Neural progenitor cell (in vitro differentiated cells): ENCODE data around the gene STON2. TPM values are rescaled to one million over a fixed set of nuclear protein-coding genes. Genes with fewer than 3 reads are reported as not detected.

Experiments used
- DNase-seq: peaks from one replicate; pipeline ENCODE4 v3.0.0-alpha.2; 2016; ENCODE audit warnings: low spot score
- H2AFZ ChIP-seq: fragments of 200-600 bp; sonication (generic); replicated peaks from 2 replicates; pipeline ENCODE4 v1.6.1; 2016; ENCODE audit warnings: antibody characterized with exemption
- H3F3A ChIP-seq: fragments of 200-600 bp; sonication (generic); 2 replicates; pipeline ENCODE4 v1.6.1; 2016; ENCODE audit warnings: antibody characterized with exemption, low read depth
- H3K27ac ChIP-seq: fragments of 200-600 bp; sonication (generic); 2 replicates; pipeline ENCODE4 v1.5.1; 2016; ENCODE audit warnings: mild to moderate bottlenecking
- H3K27me3 ChIP-seq: fragments of 200-600 bp; sonication (generic); 2 replicates; pipeline ENCODE4 v1.6.1; 2016; ENCODE audit warnings: mild to moderate bottlenecking, moderate library complexity
- H3K36me3 ChIP-seq: fragments of 200-600 bp; sonication (generic); 2 replicates; pipeline ENCODE4 v1.5.1; 2016
- H3K4me1 ChIP-seq: fragments of 200-600 bp; sonication (generic); 2 replicates; pipeline ENCODE4 v1.6.1; 2016; ENCODE audit warnings: mixed run types
- H3K4me2 ChIP-seq: fragments of 200-600 bp; sonication (generic); 2 replicates; pipeline ENCODE4 v1.6.1; 2016
- H3K4me3 ChIP-seq: fragments of 200-600 bp; sonication (generic); 2 replicates; pipeline ENCODE4 v1.5.1; 2016
- H3K79me2 ChIP-seq: fragments of 200-600 bp; sonication (generic); 2 replicates; pipeline ENCODE4 v1.6.1; 2016; ENCODE audit warnings: low read depth
- H3K9ac ChIP-seq: fragments of 200-600 bp; sonication (generic); 2 replicates; pipeline ENCODE4 v1.6.1; 2016
- H3K9me3 ChIP-seq: fragments of 200-600 bp; sonication (generic); 2 replicates; pipeline ENCODE4 v1.5.1; 2016; ENCODE audit warnings: low read depth
- H4K20me1 ChIP-seq: fragments of 200-600 bp; sonication (generic); 2 replicates; pipeline ENCODE4 v1.6.1; 2016; ENCODE audit warnings: low read depth
- H3K27ac Mint-ChIP-seq: 3 replicates; pipeline ENCODE4 v1.8.0; 2021; ENCODE audit warnings: mixed read lengths
- H3K27me3 Mint-ChIP-seq: 2 replicates; pipeline ENCODE4 v1.8.0; 2022; ENCODE audit warnings: low read depth, mild to moderate bottlenecking, inconsistent platforms, moderate library complexity, mixed read lengths; ENCODE audit not compliant: insufficient read depth
- H3K36me3 Mint-ChIP-seq: 3 replicates; pipeline ENCODE4 v1.8.0; 2021; ENCODE audit warnings: mixed read lengths
- H3K4me1 Mint-ChIP-seq: 3 replicates; pipeline ENCODE4 v1.8.0; 2021; ENCODE audit warnings: mixed read lengths
- H3K4me3 Mint-ChIP-seq: 3 replicates; pipeline ENCODE4 v1.8.0; 2021; ENCODE audit warnings: mild to moderate bottlenecking, moderate library complexity, mixed read lengths
- H3K9me3 Mint-ChIP-seq: 3 replicates; pipeline ENCODE4 v1.8.0; 2020; ENCODE audit warnings: mixed read lengths
- CTCF ChIP-seq: fragments of 200-600 bp; sonication (generic); IDR thresholded peaks from 2 replicates; pipeline ENCODE4 v1.5.1; 2017; ENCODE audit warnings: antibody characterized with exemption, mild to moderate bottlenecking
- EZH2 ChIP-seq: fragments of 200-600 bp; sonication (generic); IDR thresholded peaks from 2 replicates; pipeline ENCODE4 v1.6.1; 2017; ENCODE audit warnings: antibody characterized with exemption, mild to moderate bottlenecking, moderate library complexity
- EZH2phosphoT487 ChIP-seq: fragments of 200-600 bp; sonication (generic); IDR thresholded peaks from 2 replicates; pipeline ENCODE4 v1.6.1; 2017; ENCODE audit warnings: antibody characterized with exemption
- total RNA-seq: library from RNA; depleted of rRNA; stranded (reverse); fragments of >200 nt; gene quantifications from 2 replicates; pipeline ENCODE4 v1.2.3, GENCODE V29; 2015; ENCODE audit warnings: low replicate concordance

STON2 gene
- total RNA-seq, 1 donor from 2014 or later, result 31.1 TPM

GRCh38 chr14:81363746-81364378, 36.3 kb downstream of the STON2 start:
- Mint-ChIP-seq H3K27ac (no peak overlapping the region), H3K4me3 (no peak overlapping the region), H3K36me3 (peaks cover 2% of the 10 kb centered on the region), H3K9me3 (no peaks in the 10 kb centered on the region), H3K4me1 (peaks cover 39% of the 10 kb centered on the region), H3K27me3 (no peaks in the 10 kb centered on the region)
- Histone ChIP-seq H3K4me3 (no peak overlapping the region), H3K9ac (no peak overlapping the region), H3K36me3 (no peaks in the 10 kb centered on the region), H4K20me1 (no peaks in the 10 kb centered on the region), H2AFZ (no peak overlapping the region), H3K79me2 (no peaks in the 10 kb centered on the region), H3K27ac (no peak overlapping the region), H3K4me1 (peaks cover 32% of the 10 kb centered on the region), H3K9me3 (no peaks in the 10 kb centered on the region), H3F3A (no peaks in the 10 kb centered on the region), H3K27me3 (no peaks in the 10 kb centered on the region), H3K4me2 (no peak overlapping the region)
- no peak for DNase-seq
- no peak for TF ChIP-seq CTCF
- no peak for TF ChIP-seq EZH2

- peaks cover 6% of the 10 kb centered on the region for H3K9me3 ChIP-seq
- no peaks in the 10 kb centered on the region for H4K20me1 ChIP-seq
- H3F3A ChIP-seq, result no peaks in the 10 kb centered on the region
- no peak overlapping the region for H3K4me3 ChIP-seq
- H3K4me2 ChIP-seq, result no peak overlapping the region
- no peaks in the 10 kb centered on the region for H3K79me2 ChIP-seq
- H3K9ac ChIP-seq, result no peak overlapping the region
- H3K4me3 Mint-ChIP-seq, result no peak overlapping the region
- H3K27me3 ChIP-seq, result no peaks in the 10 kb centered on the region
- no peaks in the 10 kb centered on the region for H3K4me1 ChIP-seq
- peaks cover 15% of the 10 kb centered on the region for H3K9me3 Mint-ChIP-seq
- H3K27ac Mint-ChIP-seq, result no peak overlapping the region
- TF ChIP-seq EZH2phosphoT487 (no peak), CTCF (no peak), EZH2 (no peak)
- H3K4me1 Mint-ChIP-seq, result no peaks in the 10 kb centered on the region
- H3K36me3 Mint-ChIP-seq, result peaks cover 23% of the 10 kb centered on the region
- H3K27ac ChIP-seq, result no peak overlapping the region
- no peaks in the 10 kb centered on the region for H3K36me3 ChIP-seq
- DNase-seq, result no peak
- no peaks in the 10 kb centered on the region for H3K27me3 Mint-ChIP-seq
- no peak overlapping the region for H2AFZ ChIP-seq
These were observed 46.3 kb downstream of the STON2 start for GRCh38 chr14:81353691-81354323.

GRCh38 chr14:81352413-81352812, 47.7 kb downstream of the STON2 start:
- Histone ChIP-seq H3K27ac (no peak overlapping the region), H3K36me3 (no peaks in the 10 kb centered on the region), H2AFZ (no peak overlapping the region), H3K79me2 (no peaks in the 10 kb centered on the region), H3K4me2 (no peak overlapping the region), H3K4me1 (no peaks in the 10 kb centered on the region), H4K20me1 (no peaks in the 10 kb centered on the region), H3K9ac (no peak overlapping the region), H3F3A (no peaks in the 10 kb centered on the region), H3K4me3 (no peak overlapping the region), H3K27me3 (no peaks in the 10 kb centered on the region), H3K9me3 (peaks cover 6% of the 10 kb centered on the region)
- TF ChIP-seq EZH2 (no peak), EZH2phosphoT487 (no peak), CTCF (no peak)
- Mint-ChIP-seq H3K4me3 (no peak overlapping the region), H3K27me3 (no peaks in the 10 kb centered on the region), H3K36me3 (peaks cover 26% of the 10 kb centered on the region), H3K9me3 (peaks cover 15% of the 10 kb centered on the region), H3K27ac (no peak overlapping the region), H3K4me1 (no peaks in the 10 kb centered on the region)
- no peak for DNase-seq
